Neutrophil (primary cell): ENCODE measurements around the gene DCDC1.

ENCODE experiments used
- H3K27ac ChIP-seq: fragments of 200-600 bp; sonication (generic); 2 replicates; pipeline ENCODE4 v1.5.1; 2016; ENCODE audit warnings: mild to moderate bottlenecking, moderate library complexity
- H3K27me3 ChIP-seq: fragments of 200-600 bp; sonication (generic); 2 replicates; pipeline ENCODE4 v1.6.0; 2016; ENCODE audit warnings: mild to moderate bottlenecking
- H3K36me3 ChIP-seq: fragments of 200-600 bp; sonication (generic); 2 replicates; pipeline ENCODE4 v1.5.1; 2017
- H3K4me1 ChIP-seq, 2 experiments: fragments of 200-600 bp in 1 of 2; sonication (generic) in 1 of 2; 1 replicate in 1 of 2; 2 replicates in 1 of 2; pipeline versions ENCODE4 v1.5.1 to v1.6.1; 2013 to 2016; ENCODE audit warnings: low read depth in 1 of 2, low read length in 1 of 2, mild to moderate bottlenecking in 1 of 2, moderate library complexity in 1 of 2; ENCODE audit not compliant: control insufficient read depth in 1 of 2, insufficient read depth in 1 of 2
- H3K4me3 ChIP-seq, 2 experiments: fragments of 200-600 bp in 1 of 2; sonication (generic) in 1 of 2; 1 replicate in 1 of 2; 2 replicates in 1 of 2; pipeline ENCODE4 v1.5.1; 2013 to 2016; ENCODE audit warnings: low read depth in 1 of 2, low read length in 1 of 2, mild to moderate bottlenecking in 1 of 2, moderate library complexity in 1 of 2
- H3K9me3 ChIP-seq: fragments of 200-600 bp; sonication (generic); 2 replicates; pipeline ENCODE4 v1.5.1; 2016
- TF ChIP-seq, protein P1 (sequence below): fragments of 200-600 bp; sonication (generic); IDR thresholded peaks from 2 replicates; pipeline ENCODE4 v1.5.1; 2016; ENCODE audit warnings: antibody characterized with exemption

Gene DCDC1

GRCh38 chr11:31218847-31219246 lies 150.7 kb downstream of the DCDC1 start:
- no peak overlapping the region for H3K27ac ChIP-seq
- TF ChIP-seq, protein P1, sequence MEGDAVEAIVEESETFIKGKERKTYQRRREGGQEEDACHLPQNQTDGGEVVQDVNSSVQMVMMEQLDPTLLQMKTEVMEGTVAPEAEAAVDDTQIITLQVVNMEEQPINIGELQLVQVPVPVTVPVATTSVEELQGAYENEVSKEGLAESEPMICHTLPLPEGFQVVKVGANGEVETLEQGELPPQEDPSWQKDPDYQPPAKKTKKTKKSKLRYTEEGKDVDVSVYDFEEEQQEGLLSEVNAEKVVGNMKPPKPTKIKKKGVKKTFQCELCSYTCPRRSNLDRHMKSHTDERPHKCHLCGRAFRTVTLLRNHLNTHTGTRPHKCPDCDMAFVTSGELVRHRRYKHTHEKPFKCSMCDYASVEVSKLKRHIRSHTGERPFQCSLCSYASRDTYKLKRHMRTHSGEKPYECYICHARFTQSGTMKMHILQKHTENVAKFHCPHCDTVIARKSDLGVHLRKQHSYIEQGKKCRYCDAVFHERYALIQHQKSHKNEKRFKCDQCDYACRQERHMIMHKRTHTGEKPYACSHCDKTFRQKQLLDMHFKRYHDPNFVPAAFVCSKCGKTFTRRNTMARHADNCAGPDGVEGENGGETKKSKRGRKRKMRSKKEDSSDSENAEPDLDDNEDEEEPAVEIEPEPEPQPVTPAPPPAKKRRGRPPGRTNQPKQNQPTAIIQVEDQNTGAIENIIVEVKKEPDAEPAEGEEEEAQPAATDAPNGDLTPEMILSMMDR = no peak
- no peaks in the 10 kb centered on the region for H3K36me3 ChIP-seq
- H3K9me3 ChIP-seq = no peaks in the 10 kb centered on the region
- no peaks in the 10 kb centered on the region for H3K27me3 ChIP-seq
- no peaks in the 10 kb centered on the region for H3K4me1 ChIP-seq
- H3K4me3 ChIP-seq = no peak overlapping the region

- no peak overlapping the region for H3K4me3 ChIP-seq
- H3K4me1 ChIP-seq = no peaks in the 10 kb centered on the region
- H3K27me3 ChIP-seq = no peaks in the 10 kb centered on the region
- no peaks in the 10 kb centered on the region for H3K9me3 ChIP-seq
- H3K27ac ChIP-seq = no peak overlapping the region
- TF ChIP-seq, protein P1 = no peak
- no peaks in the 10 kb centered on the region for H3K36me3 ChIP-seq
Observed at GRCh38 chr11:31214372-31214771, 155.2 kb downstream of the DCDC1 start.

GRCh38 chr11:31199378-31199777 lies 170.2 kb downstream of the DCDC1 start:
- Histone ChIP-seq H3K36me3 (no peaks in the 10 kb centered on the region), H3K27me3 (no peaks in the 10 kb centered on the region), H3K4me1 (no peaks in the 10 kb centered on the region), H3K27ac (no peak overlapping the region), H3K9me3 (no peaks in the 10 kb centered on the region), H3K4me3 (no peak overlapping the region)
- TF ChIP-seq, protein P1 = no peak

GRCh38 chr11:31173926-31174680 lies 195.4 kb downstream of the DCDC1 start:
- no peak overlapping the region for H3K27ac ChIP-seq
- no peaks in the 10 kb centered on the region for H3K27me3 ChIP-seq
- H3K36me3 ChIP-seq = no peaks in the 10 kb centered on the region
- H3K4me1 ChIP-seq = no peaks in the 10 kb centered on the region
- H3K4me3 ChIP-seq = no peak overlapping the region
- TF ChIP-seq, protein P1 = no peak
- H3K9me3 ChIP-seq = no peaks in the 10 kb centered on the region

DNA sequence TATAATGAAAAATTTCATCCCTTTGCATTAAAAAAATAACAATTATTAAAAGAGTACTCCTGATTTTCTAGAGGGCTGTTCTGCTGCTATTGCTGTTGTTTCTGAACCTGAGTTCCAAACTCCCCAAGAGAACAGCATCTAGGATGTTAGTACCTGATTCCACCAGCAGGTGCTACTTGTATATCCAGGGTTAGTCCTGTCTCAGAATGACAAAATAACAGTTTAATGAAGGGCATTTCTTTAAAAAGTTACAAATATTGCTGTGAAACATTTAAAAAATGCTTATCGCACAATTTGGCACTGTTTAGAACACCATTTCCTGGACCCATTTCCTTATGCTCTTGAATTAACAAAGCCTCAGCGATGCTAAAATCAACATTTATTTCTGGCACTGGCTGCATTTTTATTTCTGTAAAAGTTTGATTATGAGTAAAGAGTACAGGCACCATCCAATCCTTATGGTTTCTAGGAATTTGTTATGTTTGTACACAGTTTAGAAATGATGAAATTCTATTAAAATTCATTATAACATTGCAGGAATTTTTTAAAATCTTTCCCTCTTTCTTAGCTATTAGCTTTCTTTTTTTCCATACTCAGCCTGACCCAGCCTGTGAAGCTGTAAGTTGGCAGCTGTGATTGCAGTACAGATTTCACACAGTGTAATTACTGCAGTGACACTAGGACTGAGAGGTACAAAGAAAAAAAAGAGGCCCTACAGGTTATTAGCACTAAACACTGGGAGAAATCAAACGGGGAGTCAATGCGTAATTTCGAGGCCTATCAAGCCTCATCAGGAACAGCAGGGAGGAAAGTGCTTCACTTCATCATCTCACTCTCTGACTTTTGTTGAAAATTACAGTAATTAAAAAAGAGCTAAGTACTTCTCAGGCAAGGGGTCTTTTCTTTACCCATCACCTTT lies 208.8 kb downstream of the DCDC1 start:
- Histone ChIP-seq H3K4me1 (no peaks in the 10 kb centered on the region), H3K27me3 (no peaks in the 10 kb centered on the region), H3K9me3 (no peaks in the 10 kb centered on the region), H3K36me3 (no peaks in the 10 kb centered on the region), H3K27ac (no peak overlapping the region), H3K4me3 (no peak overlapping the region)
- TF ChIP-seq, protein P1 = no peak
